CD14-positive monocyte (primary cell): ENCODE measurements around the gene CRBN. TPM values are rescaled to one million over a fixed set of nuclear protein-coding genes. Genes with fewer than 3 reads are reported as not detected.

ENCODE experiments used
- DNase-seq, 3 donors: peaks; one replicate each; pipeline ENCODE4 v3.0.0-alpha.2; 2011 to 2022
- H2AFZ ChIP-seq: 2 replicates; pipeline ENCODE4 v1.6.0; 2012; ENCODE audit warnings: mild to moderate bottlenecking, low read depth, low read length, inconsistent platforms; ENCODE audit not compliant: insufficient read depth, poor library complexity, severe bottlenecking
- H3K27ac ChIP-seq, 2 donors: 1 replicate in 1 of 2; 2 replicates in 1 of 2; pipeline ENCODE4 v1.5.1; 2012 to 2013; ENCODE audit warnings: low read length in 2 of 2, control low read depth in 1 of 2, inconsistent platforms in 1 of 2, low read depth in 1 of 2, mild to moderate bottlenecking in 1 of 2
- H3K27me3 ChIP-seq, 2 donors: one replicate each; pipeline versions ENCODE4 v1.6.0 to v1.6.1; 2011 to 2013; ENCODE audit warnings: low read length in 2 of 2; ENCODE audit not compliant: control insufficient read depth in 2 of 2, insufficient read depth in 2 of 2
- H3K36me3 ChIP-seq, 2 donors: replicated peaks in 1 of 2; 1 replicate in 1 of 2; 2 replicates in 1 of 2; pipeline versions ENCODE4 v1.5.1 to v1.6.1; 2012 to 2013; ENCODE audit warnings: low read length in 2 of 2, control low read depth in 1 of 2, inconsistent platforms in 1 of 2, mild to moderate bottlenecking in 1 of 2; ENCODE audit not compliant: insufficient read depth in 2 of 2, control insufficient read depth in 1 of 2
- H3K4me1 ChIP-seq, 2 donors: 1 replicate in 1 of 2; 2 replicates in 1 of 2; pipeline versions ENCODE4 v1.5.1 to v1.6.1; 2012 to 2013; ENCODE audit warnings: low read length in 2 of 2, control low read depth in 1 of 2, inconsistent platforms in 1 of 2, mild to moderate bottlenecking in 1 of 2, moderate library complexity in 1 of 2; ENCODE audit not compliant: insufficient read depth in 2 of 2, control insufficient read depth in 1 of 2
- H3K4me2 ChIP-seq: replicated peaks from 2 replicates; pipeline ENCODE3; 2012; ENCODE audit warnings: low read length, moderate library complexity, mild to moderate bottlenecking; ENCODE audit not compliant: poor library complexity, severe bottlenecking; ENCODE audit errors: extremely low read depth
- H3K4me3 ChIP-seq, 3 experiments: fragments of 200-600 bp in 1 of 3; sonication (generic) in 1 of 3; replicated peaks in 1 of 3; 1 replicate in 2 of 3; 2 replicates in 1 of 3; pipeline ENCODE4 v1.5.1; 2011 to 2013; ENCODE audit warnings: low read length in 3 of 3, mild to moderate bottlenecking in 3 of 3, control low read depth in 2 of 3, low read depth in 2 of 3, inconsistent platforms in 1 of 3, moderate library complexity in 1 of 3
- H3K79me2 ChIP-seq: 2 replicates; pipeline ENCODE4 v1.6.0; 2012; ENCODE audit warnings: mild to moderate bottlenecking, control low read depth, inconsistent platforms, low read length, moderate library complexity; ENCODE audit not compliant: insufficient read depth
- H3K9ac ChIP-seq: 2 replicates; pipeline ENCODE4 v1.6.0; 2017; ENCODE audit warnings: low read length, mild to moderate bottlenecking; ENCODE audit not compliant: insufficient read depth, poor library complexity, severe bottlenecking
- H3K9me3 ChIP-seq, 2 donors: replicated peaks in 1 of 2; 1 replicate in 1 of 2; 2 replicates in 1 of 2; pipeline versions ENCODE4 v1.5.1 to v1.6.1; 2012 to 2013; ENCODE audit warnings: low read length in 2 of 2, control low read depth in 1 of 2; ENCODE audit not compliant: control insufficient read depth in 1 of 2, insufficient read depth in 1 of 2
- H4K20me1 ChIP-seq: 2 replicates; pipeline ENCODE4 v1.6.0; 2012; ENCODE audit warnings: mild to moderate bottlenecking, low read length, control low read depth, moderate library complexity; ENCODE audit not compliant: insufficient read depth
- H3K27ac Mint-ChIP-seq, 7 donors: one replicate each; pipeline ENCODE4 v1.8.0; 2020; ENCODE audit warnings: mild to moderate bottlenecking in 7 of 7, mixed read lengths in 7 of 7, moderate library complexity in 6 of 7, inconsistent platforms in 2 of 7
- H3K27me3 Mint-ChIP-seq, 3 donors: one replicate each; pipeline ENCODE4 v1.8.0; 2021 to 2022; ENCODE audit warnings: low read depth in 3 of 3, mild to moderate bottlenecking in 3 of 3, mixed read lengths in 3 of 3, moderate library complexity in 3 of 3, inconsistent platforms in 1 of 3
- H3K36me3 Mint-ChIP-seq, 2 donors: one replicate each; pipeline ENCODE4 v1.8.0; 2020; ENCODE audit warnings: mixed read lengths in 2 of 2, inconsistent platforms in 1 of 2, mild to moderate bottlenecking in 1 of 2
- H3K4me1 Mint-ChIP-seq: one replicate; pipeline ENCODE4 v1.8.0; 2020; ENCODE audit warnings: mild to moderate bottlenecking, mixed read lengths
- H3K4me3 Mint-ChIP-seq, 2 donors: one replicate each; pipeline ENCODE4 v1.8.0; 2020; ENCODE audit warnings: mild to moderate bottlenecking in 2 of 2, mixed read lengths in 2 of 2, moderate library complexity in 1 of 2
- H3K9me3 Mint-ChIP-seq, 7 donors: one replicate each; pipeline ENCODE4 v1.8.0; 2020 to 2022; ENCODE audit warnings: mixed read lengths in 7 of 7, mild to moderate bottlenecking in 6 of 7, moderate library complexity in 6 of 7, inconsistent platforms in 2 of 7
- WGBS: methylation state at CpG from one replicate; pipeline ENCODE4 v1.1.5; 2013; ENCODE audit warnings: missing lambda C conversion rate; ENCODE audit not compliant: insufficient coverage; 5-methylcytosine and 5-hydroxymethylcytosine counted together
- intact Hi-C, 2 donors: fragments of 100-400 bp; cut with micrococcal nuclease; formaldehyde crosslinking; loops; one replicate each; pipeline versions ENCODE4 v1.15.0 to v1.15.1; 2023
- polyA plus RNA-seq, 3 donors: library from polyadenylated mRNA; depleted of rRNA in 1 of 3; unstranded in 2 of 3; stranded (reverse) in 1 of 3; fragments of 300-500 nt in 2 of 3; fragments of >200 nt in 1 of 3; fragmentation: Illumina TruSeq in 2 of 3; gene quantifications; 1 replicate in 2 of 3; 2 replicates in 1 of 3; pipeline ENCODE4 v1.2.3, GENCODE V29; 2012 to 2021
- TF ChIP-seq, protein P1 (sequence below): fragments of 200-600 bp; IDR thresholded peaks from one replicate; pipeline ENCODE4 v1.8.0; 2022; ENCODE audit warnings: antibody characterized with exemption, mild to moderate bottlenecking

CRBN gene
- polyA plus RNA-seq, 3 donors: 53.1 to 98.3 (median 96.1) TPM

DNA sequence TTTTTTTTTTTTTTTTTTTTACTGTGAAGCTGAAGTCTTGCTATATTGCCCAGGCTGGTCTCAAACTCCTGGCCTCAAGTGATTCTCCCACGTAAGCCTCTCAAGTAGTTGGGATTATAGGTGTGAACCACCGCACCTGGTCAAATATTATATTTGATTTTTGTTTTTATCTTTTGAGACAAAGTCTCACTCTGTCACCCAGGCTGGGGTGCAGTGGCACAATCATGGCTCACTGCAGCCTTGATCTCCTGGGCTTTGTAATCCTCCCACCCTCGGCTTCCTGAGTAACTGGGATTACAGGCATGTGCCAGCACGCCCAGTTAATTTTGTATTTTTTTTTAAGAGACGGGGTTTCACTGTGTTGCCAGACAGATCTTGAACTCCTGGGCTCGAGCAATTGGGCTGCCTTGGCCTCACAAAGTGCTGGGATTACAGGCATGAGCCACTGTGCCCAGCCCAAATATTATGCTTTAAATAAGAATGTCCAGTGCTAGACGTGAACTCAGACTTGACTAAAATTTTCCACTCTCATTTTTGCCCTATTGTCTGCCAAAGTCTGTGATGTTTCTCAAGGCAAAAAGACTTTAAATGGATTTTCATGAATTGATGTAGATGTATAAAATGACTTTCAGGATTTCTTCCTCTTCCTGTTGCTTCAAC, 33.4 kb upstream of the CRBN start:
- H3K9me3 Mint-ChIP-seq: peaks cover 0 to 6% (median 3%) of the 10 kb centered on the region in 7 donors
- Histone ChIP-seq H3K9me3 (no peaks in the 10 kb centered on the region), H2AFZ (no peak overlapping the region), H3K36me3 (no peaks in the 10 kb centered on the region), H3K4me3 (no peak overlapping the region), H3K27me3 (no peaks in the 10 kb centered on the region), H3K79me2 (no peaks in the 10 kb centered on the region), H3K4me1 (no peaks in the 10 kb centered on the region), H3K27ac (no peak overlapping the region), H3K9ac (no peak overlapping the region), H4K20me1 (no peaks in the 10 kb centered on the region), H3K4me2 (no peak overlapping the region)
- H3K27me3 Mint-ChIP-seq: no peaks in the 10 kb centered on the region
- H3K4me1 Mint-ChIP-seq: no peaks in the 10 kb centered on the region
- TF ChIP-seq, protein P1, sequence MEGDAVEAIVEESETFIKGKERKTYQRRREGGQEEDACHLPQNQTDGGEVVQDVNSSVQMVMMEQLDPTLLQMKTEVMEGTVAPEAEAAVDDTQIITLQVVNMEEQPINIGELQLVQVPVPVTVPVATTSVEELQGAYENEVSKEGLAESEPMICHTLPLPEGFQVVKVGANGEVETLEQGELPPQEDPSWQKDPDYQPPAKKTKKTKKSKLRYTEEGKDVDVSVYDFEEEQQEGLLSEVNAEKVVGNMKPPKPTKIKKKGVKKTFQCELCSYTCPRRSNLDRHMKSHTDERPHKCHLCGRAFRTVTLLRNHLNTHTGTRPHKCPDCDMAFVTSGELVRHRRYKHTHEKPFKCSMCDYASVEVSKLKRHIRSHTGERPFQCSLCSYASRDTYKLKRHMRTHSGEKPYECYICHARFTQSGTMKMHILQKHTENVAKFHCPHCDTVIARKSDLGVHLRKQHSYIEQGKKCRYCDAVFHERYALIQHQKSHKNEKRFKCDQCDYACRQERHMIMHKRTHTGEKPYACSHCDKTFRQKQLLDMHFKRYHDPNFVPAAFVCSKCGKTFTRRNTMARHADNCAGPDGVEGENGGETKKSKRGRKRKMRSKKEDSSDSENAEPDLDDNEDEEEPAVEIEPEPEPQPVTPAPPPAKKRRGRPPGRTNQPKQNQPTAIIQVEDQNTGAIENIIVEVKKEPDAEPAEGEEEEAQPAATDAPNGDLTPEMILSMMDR: no peak
- H3K4me3 Mint-ChIP-seq: no peak overlapping the region
- no peak overlapping the region for H3K27ac Mint-ChIP-seq
- 100% methylated on average over 1 of the region's 7 CpGs for WGBS
- H3K36me3 Mint-ChIP-seq: no peaks in the 10 kb centered on the region
- DNase-seq: no peak
- intact Hi-C loops: no loop called here

DNA sequence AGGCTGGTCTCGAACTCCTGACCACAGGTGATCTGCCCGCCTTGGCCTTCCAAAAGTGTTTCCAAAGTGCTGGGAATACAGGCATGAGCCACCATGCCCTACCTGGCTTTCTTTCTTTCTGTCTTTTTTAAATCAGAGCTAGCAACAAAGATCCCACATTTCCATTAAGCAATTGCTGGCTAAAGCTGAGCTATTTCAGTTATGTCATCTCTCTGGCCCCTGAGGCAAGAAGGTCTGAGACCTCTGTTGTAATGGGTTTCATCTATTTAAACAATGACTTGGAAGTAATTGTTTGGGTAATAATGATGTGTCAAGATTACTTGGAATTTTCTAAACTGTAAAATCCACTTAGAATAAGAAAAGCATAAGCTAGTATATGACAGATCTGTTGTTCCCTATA, 30.2 kb upstream of the CRBN start:
- Histone ChIP-seq H4K20me1 (no peaks in the 10 kb centered on the region), H3K9me3 (no peaks in the 10 kb centered on the region), H3K4me3 (no peak overlapping the region), H3K4me2 (no peak overlapping the region), H3K4me1 (no peaks in the 10 kb centered on the region), H3K9ac (no peak overlapping the region), H3K36me3 (no peaks in the 10 kb centered on the region), H3K27me3 (no peaks in the 10 kb centered on the region), H3K79me2 (no peaks in the 10 kb centered on the region), H2AFZ (no peak overlapping the region), H3K27ac (no peak overlapping the region)
- 100% methylated on average over 2 of the region's 2 CpGs for WGBS
- TF ChIP-seq, protein P1: no peak
- H3K9me3 Mint-ChIP-seq: peaks cover 0 to 3% (median under 1%) of the 10 kb centered on the region in 7 donors
- H3K27me3 Mint-ChIP-seq: no peaks in the 10 kb centered on the region
- DNase-seq: no peak
- intact Hi-C loops: loop anchor here in 1 of 2 donors (10.0 kb wide), 1 partner anchor 795 kb away; no protein-coding TSS in a partner anchor
- no peaks in the 10 kb centered on the region for H3K36me3 Mint-ChIP-seq
- no peaks in the 10 kb centered on the region for H3K4me1 Mint-ChIP-seq
- H3K27ac Mint-ChIP-seq: no peak overlapping the region
- H3K4me3 Mint-ChIP-seq: no peak overlapping the region
